Measurements from ENCODE around the gene DNAJA3.

The DNAJA3 gene

GRCh38 chr16:4409081-4409932 lies 16.4 kb upstream of the DNAJA3 start:
- no peak for DNase-seq (ENCODE audit: low read depth)
- H3K4me3 ChIP-seq (ENCODE audit: low read depth, low read length), result no peak overlapping the region
- TF ChIP-seq CTCF (IDR thresholded peaks at IDR 0.05; ENCODE audit: control insufficient read depth, extremely low read depth, insufficient read depth), result no peak

GRCh38 chr16:4410335-4411075 lies 15.2 kb upstream of the DNAJA3 start:
- H3K4me3 ChIP-seq (ENCODE audit: low read depth, low read length), result no peak overlapping the region
- DNase-seq (ENCODE audit: low read depth), result peak; percentile 90
- no peak for TF ChIP-seq CTCF (IDR thresholded peaks at IDR 0.05; ENCODE audit: control insufficient read depth, extremely low read depth, insufficient read depth)

GRCh38 chr16:4411684-4412083 lies 14.0 kb upstream of the DNAJA3 start:
- no peak overlapping the region for H3K4me3 ChIP-seq (ENCODE audit: low read depth, low read length)
- DNase-seq (ENCODE audit: low read depth), result no peak
- no peak for TF ChIP-seq CTCF (IDR thresholded peaks at IDR 0.05; ENCODE audit: control insufficient read depth, extremely low read depth, insufficient read depth)

- no peak overlapping the region for H3K4me3 ChIP-seq (ENCODE audit: low read depth, low read length)
- no peak for TF ChIP-seq CTCF (IDR thresholded peaks at IDR 0.05; ENCODE audit: control insufficient read depth, extremely low read depth, insufficient read depth)
- no peak for DNase-seq (ENCODE audit: low read depth)
These were observed 13.5 kb upstream of the DNAJA3 start for GRCh38 chr16:4412159-4412558.

- no peak for TF ChIP-seq CTCF (IDR thresholded peaks at IDR 0.05; ENCODE audit: control insufficient read depth, extremely low read depth, insufficient read depth)
- DNase-seq (ENCODE audit: low read depth), result no peak
These were observed 12.8 kb upstream of the DNAJA3 start for GRCh38 chr16:4412854-4413253.

GRCh38 chr16:4414187-4414917 lies 11.3 kb upstream of the DNAJA3 start:
- DNase-seq (ENCODE audit: low read depth), result no peak
- TF ChIP-seq CTCF (IDR thresholded peaks at IDR 0.05; ENCODE audit: control insufficient read depth, extremely low read depth, insufficient read depth), result no peak
- no peak overlapping the region for H3K4me3 ChIP-seq (ENCODE audit: low read depth, low read length)

More at GRCh38 chr16:4412854-4413253, 12.8 kb upstream of the DNAJA3 start:
- no peak overlapping the region for H3K4me3 ChIP-seq (ENCODE audit: low read depth, low read length)

All from LNCaP clone FGC (cell line).